ENCODE data around the gene PHACTR1.

GRCh38 chr6:13157293-13157692, 440.7 kb downstream of the PHACTR1 start:
- TF ChIP-seq EZH2 (IDR thresholded peaks at IDR 0.05; ENCODE audit: insufficient read depth, poor library complexity, severe bottlenecking) (no peak), EZH2phosphoT487 (IDR thresholded peaks at IDR 0.05; ENCODE audit: insufficient read depth, low read depth) (no peak)

All from GM23248 (cell line).